ENCODE data around the gene BCL11B. TPM values are rescaled to one million over a fixed set of nuclear protein-coding genes. Genes with fewer than 3 reads are reported as not detected.

BCL11B gene
- total and polyA plus RNA-seq, 2 of the 8 experiments (the other 6 are each of a cell fraction or from before 2014, with no cell fraction given) = 0.63 to 5.9 TPM

GRCh38 chr14:99221445-99221844, 50.6 kb downstream of the BCL11B start:
- no peak for DNase-seq (ENCODE audit: low read depth in 1 of 2, low spot score in 2 of 2)
- Histone ChIP-seq H4K8ac (ENCODE audit: extremely low read depth, insufficient read depth, low read length) (no peak overlapping the region), H3K9ac (replicated peaks in 1 of 4; ENCODE audit: extremely low read depth in 1 of 4, low read depth in 3 of 4, low read length in 3 of 4) (no peak overlapping the region), H3K14ac (ENCODE audit: insufficient read length) (no peak overlapping the region), H3K27ac (ENCODE audit: low read depth, low read length) (no peak overlapping the region), H3K56ac (replicated peaks; ENCODE audit: insufficient read length, low read depth, low read length) (no peak overlapping the region), H3K27me3 (replicated peaks in 1 of 4; ENCODE audit: control insufficient read depth in 3 of 4, extremely low read depth in 1 of 4, insufficient read depth in 3 of 4, low read length in 3 of 4) (no peaks in the 10 kb centered on the region), H4K91ac (replicated peaks; ENCODE audit: insufficient read length, low read length) (no peak overlapping the region), H2AK5ac (ENCODE audit: low read depth, low read length) (no peak overlapping the region), H4K5ac (ENCODE audit: insufficient read length, low read depth, low read length) (no peak overlapping the region), H2AFZ (ENCODE audit: low read length) (no peak overlapping the region), H3K79me1 (ENCODE audit: low read depth, low read length) (peaks cover 6% of the 10 kb centered on the region; the same call in 1 of the 2 replicates), H3K36me3 (ENCODE audit: control insufficient read depth in 2 of 4, insufficient read depth in 4 of 4, low read length in 3 of 4) (no peaks in the 10 kb centered on the region), H3K4ac (replicated peaks; ENCODE audit: insufficient read length, low read depth, low read length) (no peak overlapping the region), H3K4me1 (replicated peaks in 1 of 4; ENCODE audit: control insufficient read depth in 3 of 4, insufficient read depth in 4 of 4, low read length in 3 of 4) (peaks cover 0 to 7% (median 2%) of the 10 kb centered on the region in 4 experiments; a peak in 2 of 7 replicates), H3K4me2 (ENCODE audit: insufficient read depth in 1 of 2, low read depth in 2 of 2, low read length in 2 of 2) (no peak overlapping the region), H2BK120ac (replicated peaks; ENCODE audit: low read depth, low read length) (no peak overlapping the region), H4K20me1 (replicated peaks in 1 of 2; ENCODE audit: control insufficient read depth in 1 of 2, insufficient read depth in 2 of 2, low read length in 2 of 2) (peaks cover 0 to 4% of the 10 kb centered on the region in 2 experiments), H3K79me2 (ENCODE audit: control insufficient read depth in 1 of 2, insufficient read depth in 2 of 2, low read length in 2 of 2) (peaks cover 3 to 40% of the 10 kb centered on the region in 2 experiments; a peak in 3 of 4 replicates), H3K4me3 (ENCODE audit: extremely low read depth in 1 of 4, insufficient read depth in 2 of 4, low read depth in 3 of 4, low read length in 4 of 4) (no peak overlapping the region), H2BK5ac (ENCODE audit: low read depth, low read length) (no peak overlapping the region), H2BK12ac (ENCODE audit: low read depth, low read length) (no peak overlapping the region), H3K23me2 (ENCODE audit: low read depth, low read length) (no peaks in the 10 kb centered on the region), H3K18ac (ENCODE audit: extremely low read depth, low read length) (no peak overlapping the region), H3K23ac (ENCODE audit: insufficient read length) (no peak overlapping the region), H3K9me3 (ENCODE audit: insufficient read depth in 2 of 2, low read depth in 1 of 2, low read length in 1 of 2) (no peaks in the 10 kb centered on the region), H2BK20ac (ENCODE audit: low read length) (no peak overlapping the region), H2BK15ac (ENCODE audit: low read length) (no peak overlapping the region)
- no peak for FAIRE-seq
- ChIA-PET POLR2A (ENCODE audit: partially characterized antibody) (interaction anchor here (0.7 kb wide), 1 partner anchor 10 kb away, joined by 3 read pairs; no protein-coding TSS in a partner anchor), CTCF (ENCODE audit: partially characterized antibody) (interaction anchor here (2.2 to 4.1 kb wide), 2 partner anchors 12 to 45 kb away, joined by 5 to 11 read pairs; no protein-coding TSS in a partner anchor)
- TF ChIP-seq EP300 (IDR thresholded peaks at IDR 0.05; ENCODE audit: borderline replicate concordance in 1 of 2, low read depth in 2 of 2, low read length in 2 of 2) = no peak
- TF ChIP-seq RNF2 (IDR thresholded peaks at IDR 0.05; ENCODE audit: borderline replicate concordance, low read depth, low read length, missing control alignments, poor library complexity, severe bottlenecking) = no peak
- no peak for TF ChIP-seq GABPA (IDR thresholded peaks at IDR 0.05; ENCODE audit: borderline replicate concordance, insufficient read depth, low read length)
- TF ChIP-seq CHD1 (IDR thresholded peaks at IDR 0.05; ENCODE audit: low read depth, low read length) = no peak
- no peak for TF ChIP-seq E2F6 (IDR thresholded peaks at IDR 0.05)
- TF ChIP-seq HDAC6 (IDR thresholded peaks at IDR 0.05; ENCODE audit: low read depth, low read length) = no peak
- TF ChIP-seq TAF7 (optimal IDR thresholded peaks at IDR 0.05; ENCODE audit: borderline replicate concordance, low read depth, low read length) = no peak
- TF ChIP-seq MAFK (IDR thresholded peaks at IDR 0.05; ENCODE audit: low read depth, low read length) = no peak
- no peak for TF ChIP-seq KDM4A (IDR thresholded peaks at IDR 0.05; ENCODE audit: low read depth, low read length, severe bottlenecking)
- no peak for TF ChIP-seq SRF (IDR thresholded peaks at IDR 0.05; ENCODE audit: low read depth, low read length)
- no peak for TF ChIP-seq ZNF274 (IDR thresholded peaks at IDR 0.05; ENCODE audit: borderline replicate concordance, extremely low read depth, low read length)
- WGBS, 2 experiments (ENCODE audit: extremely low coverage in 1 of 2, insufficient coverage in 1 of 2, insufficient read length in 1 of 2, insufficient replicate concordance in 2 of 2, low coverage in 1 of 2, low lambda C conversion rate in 2 of 2, missing lambda C conversion rate in 1 of 2) = 85% methylated on average over 12 of the region's 13 CpGs; no CpG with 5 or more reads in 1 of the 2 experiments

All from H1 (cell line).